Measurements from ENCODE around the gene TSBP1.
"Not testable (repeated sequence)": the region's sequence is repeated elsewhere in the genome, so short reads cannot be mapped to it uniquely, and the experiment has no call there.

- TF ChIP-seq CTCF, POLR2AphosphoS5 (IDR thresholded peaks at IDR 0.05): not testable (repeated sequence)
Measured at GRCh38 chr6:32359225-32359624, 12.5 kb downstream of the TSBP1 start.
